HCT116 (cell line): ENCODE results near the gene SENP6.

Experiments used
- EZH2 ChIP-seq: fragments of 200-600 bp; sonication (generic); IDR thresholded peaks from 2 replicates; pipeline ENCODE4 v1.6.1; 2017; ENCODE audit warnings: antibody characterized with exemption, mixed run types
- EZH2phosphoT487 ChIP-seq: fragments of 200-600 bp; IDR thresholded peaks from 2 replicates; pipeline ENCODE4 v1.6.1; 2018; ENCODE audit warnings: antibody characterized with exemption, borderline replicate concordance
- FOSL1 ChIP-seq: IDR thresholded peaks from 2 replicates; pipeline ENCODE4 v1.6.1; 2012; ENCODE audit warnings: low read depth
- JUND ChIP-seq: IDR thresholded peaks from 2 replicates; pipeline ENCODE4 v1.6.1; 2012
- POLR2A ChIP-seq: IDR thresholded peaks from 2 replicates; pipeline ENCODE4 v1.7.0; 2011; ENCODE audit warnings: borderline replicate concordance; ENCODE audit not compliant: insufficient read depth, insufficient read length; ENCODE audit errors: extremely low read depth
- POLR2AphosphoS5 ChIP-seq: IDR thresholded peaks from 2 replicates; pipeline ENCODE4 v1.6.1; 2011; ENCODE audit warnings: mild to moderate bottlenecking, low read depth, low read length, moderate library complexity
- RAD21 ChIP-seq: IDR thresholded peaks from 2 replicates; pipeline ENCODE4 v1.6.1; 2012; ENCODE audit warnings: low read depth, mild to moderate bottlenecking
- REST ChIP-seq: IDR thresholded peaks from 2 replicates; pipeline ENCODE4 v1.6.1; 2012; ENCODE audit warnings: low read depth
- SIN3A ChIP-seq: IDR thresholded peaks from 2 replicates; pipeline ENCODE4 v1.6.1; 2012; ENCODE audit warnings: low read depth
- SP1 ChIP-seq: IDR thresholded peaks from 2 replicates; pipeline ENCODE4 v1.6.1; 2012; ENCODE audit warnings: low read depth
- YY1 ChIP-seq: IDR thresholded peaks from 2 replicates; pipeline ENCODE4 v1.6.1; 2011; ENCODE audit warnings: low read length, low read depth, moderate library complexity, mild to moderate bottlenecking; ENCODE audit not compliant: insufficient replicate concordance; ENCODE audit errors: extremely low read depth
- ZBTB33 ChIP-seq: IDR thresholded peaks from 2 replicates; pipeline ENCODE4 v1.6.1; 2011; ENCODE audit warnings: mild to moderate bottlenecking, low read length, moderate library complexity; ENCODE audit not compliant: insufficient replicate concordance; ENCODE audit errors: extremely low read depth
- TF ChIP-seq, protein P1 (sequence below), 3 experiments: fragments of 200-600 bp in 1 of 3; sonication (generic) in 1 of 3; IDR thresholded peaks in 2 of 3; conservative IDR thresholded peaks in 1 of 3; 2 replicates each; pipeline ENCODE4 v1.5.1; 2012 to 2017; ENCODE audit warnings: low read depth in 2 of 3, low read length in 2 of 3, antibody characterized with exemption in 1 of 3, borderline replicate concordance in 1 of 3, control low read depth in 1 of 3, mild to moderate bottlenecking in 1 of 3, mixed read lengths in 1 of 3, mixed run types in 1 of 3, moderate library complexity in 1 of 3; ENCODE audit not compliant: insufficient read depth in 1 of 3
- TF ChIP-seq, protein P2 (sequence below): IDR thresholded peaks from 2 replicates; pipeline ENCODE4 v1.6.1; 2012

DNA sequence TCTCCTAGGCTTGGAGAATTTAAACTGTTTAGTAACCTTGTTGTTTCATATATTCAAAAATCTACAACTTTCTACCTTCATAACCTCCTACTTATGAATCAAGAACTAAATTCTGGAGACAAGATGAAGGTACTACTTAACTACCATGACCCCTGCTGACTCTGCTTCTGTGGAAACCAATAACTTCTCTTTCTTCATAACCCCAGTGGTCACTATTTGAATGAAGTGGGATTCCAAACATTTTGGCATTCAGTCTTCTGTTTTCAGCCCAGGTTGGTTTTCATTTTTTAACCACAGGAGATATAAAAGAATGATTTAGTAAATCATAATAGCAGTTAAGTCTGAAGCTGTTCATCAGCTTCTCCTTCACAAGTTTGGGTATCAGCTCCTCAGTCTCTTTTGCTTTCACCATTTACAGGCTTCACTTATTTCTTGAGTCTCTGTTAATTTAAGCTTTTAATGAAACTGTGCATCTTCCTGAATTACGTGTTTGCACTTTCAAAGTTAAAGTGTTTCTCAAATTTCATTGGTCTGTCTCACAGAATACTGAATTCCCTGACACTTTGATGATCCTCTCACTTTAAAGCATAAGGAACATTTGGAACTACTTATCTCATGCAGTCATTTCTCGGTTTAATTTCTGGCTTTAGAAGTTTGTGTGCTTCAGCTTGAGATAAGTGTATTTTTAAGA, 9.5 kb downstream of the SENP6 start:
- TF ChIP-seq SIN3A (no peak), FOSL1 (no peak), EZH2phosphoT487 (no peak), POLR2A (no peak), RAD21 (no peak), POLR2AphosphoS5 (no peak), YY1 (no peak), ZBTB33 (no peak), JUND (no peak), REST (no peak), EZH2 (no peak), SP1 (no peak)
- TF ChIP-seq, protein P1, sequence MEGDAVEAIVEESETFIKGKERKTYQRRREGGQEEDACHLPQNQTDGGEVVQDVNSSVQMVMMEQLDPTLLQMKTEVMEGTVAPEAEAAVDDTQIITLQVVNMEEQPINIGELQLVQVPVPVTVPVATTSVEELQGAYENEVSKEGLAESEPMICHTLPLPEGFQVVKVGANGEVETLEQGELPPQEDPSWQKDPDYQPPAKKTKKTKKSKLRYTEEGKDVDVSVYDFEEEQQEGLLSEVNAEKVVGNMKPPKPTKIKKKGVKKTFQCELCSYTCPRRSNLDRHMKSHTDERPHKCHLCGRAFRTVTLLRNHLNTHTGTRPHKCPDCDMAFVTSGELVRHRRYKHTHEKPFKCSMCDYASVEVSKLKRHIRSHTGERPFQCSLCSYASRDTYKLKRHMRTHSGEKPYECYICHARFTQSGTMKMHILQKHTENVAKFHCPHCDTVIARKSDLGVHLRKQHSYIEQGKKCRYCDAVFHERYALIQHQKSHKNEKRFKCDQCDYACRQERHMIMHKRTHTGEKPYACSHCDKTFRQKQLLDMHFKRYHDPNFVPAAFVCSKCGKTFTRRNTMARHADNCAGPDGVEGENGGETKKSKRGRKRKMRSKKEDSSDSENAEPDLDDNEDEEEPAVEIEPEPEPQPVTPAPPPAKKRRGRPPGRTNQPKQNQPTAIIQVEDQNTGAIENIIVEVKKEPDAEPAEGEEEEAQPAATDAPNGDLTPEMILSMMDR (IDR thresholded peaks at IDR 0.05 in 2 of 3, conservative IDR thresholded peaks at IDR 0.05 in 1 of 3; ENCODE audit: borderline replicate concordance in 1 of 3, insufficient read depth in 1 of 3, low read depth in 2 of 3, low read length in 2 of 3) = no peak
- TF ChIP-seq, protein P2, sequence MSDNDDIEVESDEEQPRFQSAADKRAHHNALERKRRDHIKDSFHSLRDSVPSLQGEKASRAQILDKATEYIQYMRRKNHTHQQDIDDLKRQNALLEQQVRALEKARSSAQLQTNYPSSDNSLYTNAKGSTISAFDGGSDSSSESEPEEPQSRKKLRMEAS = no peak
